Transverse colon (tissue), 4 donors: Measurements from ENCODE around the gene RLN2. TPM values are rescaled to one million over a fixed set of nuclear protein-coding genes. Genes with fewer than 3 reads are reported as not detected.
"Not testable (repeated sequence)": the region's sequence is repeated elsewhere in the genome, so short reads cannot be mapped to it uniquely, and the experiment has no call there.

Experiments used
- DNase-seq: peaks from one replicate; pipeline ENCODE4 v3.0.0-alpha.2; 2019
- H3K27ac ChIP-seq, 4 donors: fragments of 200-600 bp; sonication (generic); 2 replicates each; pipeline ENCODE4 v1.5.1; 2016 to 2018; ENCODE audit warnings: inconsistent platforms in 4 of 4
- H3K27me3 ChIP-seq: fragments of 200-600 bp; sonication (generic); 2 replicates; pipeline ENCODE4 v1.5.1; 2017; ENCODE audit warnings: inconsistent platforms
- H3K36me3 ChIP-seq, 4 donors: fragments of 200-600 bp; sonication (generic); 2 replicates each; pipeline ENCODE4 v1.5.1; 2017 to 2019; ENCODE audit warnings: inconsistent platforms in 4 of 4
- H3K4me1 ChIP-seq, 4 donors: fragments of 200-600 bp; sonication (generic); 2 replicates each; pipeline ENCODE4 v1.5.1; 2017 to 2020; ENCODE audit warnings: inconsistent platforms in 4 of 4
- H3K4me3 ChIP-seq, 4 donors: fragments of 200-600 bp; sonication (generic); 1 replicate in 1 of 4; 2 replicates in 3 of 4; pipeline versions ENCODE4 v1.5.1 to v1.6.1; 2017 to 2019; ENCODE audit warnings: inconsistent platforms in 4 of 4
- H3K9me3 ChIP-seq, 2 donors: fragments of 200-600 bp; sonication (generic); 2 replicates each; pipeline ENCODE4 v1.5.1; 2017 to 2019; ENCODE audit warnings: inconsistent platforms in 2 of 2
- CTCF ChIP-seq, 5 experiments: fragments of 200-600 bp in 3 of 5; fragments of 450-650 bp in 2 of 5; sonication (generic) in 3 of 5; IDR thresholded peaks; 1 replicate in 2 of 5; 2 replicates in 3 of 5; pipeline ENCODE4 v1.5.1; 2016 to 2017; ENCODE audit warnings: antibody characterized with exemption in 5 of 5, inconsistent platforms in 3 of 5, mild to moderate bottlenecking in 2 of 5, moderate library complexity in 1 of 5
- EP300 ChIP-seq: sonication (generic); formaldehyde crosslinking; IDR thresholded peaks from one replicate; pipeline ENCODE4 v1.6.1; 2017; ENCODE audit warnings: antibody characterized with exemption, low read depth
- POLR2A ChIP-seq: fragments of 450-650 bp; IDR thresholded peaks from one replicate; pipeline ENCODE4 v1.6.1; 2016; ENCODE audit warnings: antibody characterized with exemption, mild to moderate bottlenecking, moderate library complexity
- POLR2AphosphoS5 ChIP-seq, 3 donors: sonication (generic); formaldehyde crosslinking; IDR thresholded peaks; one replicate each; pipeline ENCODE4 v1.6.1; 2016; ENCODE audit warnings: antibody characterized with exemption in 3 of 3
- WGBS, 2 donors: methylation state at CpG; one replicate each; pipeline ENCODE4 v1.1.5; 2018; ENCODE audit warnings: low coverage in 1 of 2; 5-methylcytosine and 5-hydroxymethylcytosine counted together
- in situ Hi-C, 4 donors: fragments of 200-750 bp; cut with MboI; loops; one replicate each; pipeline versions ENCODE4 v1.15.0 to v1.15.1; 2017; ENCODE audit warnings: low sequenced_read_pairs in 3 of 4, low pct_ligation_motif_present in 1 of 4, low pct_unique_long_range_greater_than_20kb in 1 of 4
- intact Hi-C: fragments of 100-400 bp; cut with DNase I; formaldehyde crosslinking; loops from one replicate; pipeline ENCODE4 v1.15.1; 2023; ENCODE audit warnings: low total_unique reads
- total RNA-seq, 4 donors: library from RNA; depleted of rRNA; stranded (reverse); fragments of >200 nt; gene quantifications; one replicate each; pipeline ENCODE4 v1.1.0, GENCODE V29; 2016

Gene RLN2
- total RNA-seq, 4 donors from 2014 or later: not detected

- Histone ChIP-seq H3K27ac (no peak overlapping the region), H3K9me3 (no peaks in the 10 kb centered on the region), H3K4me1 (no peaks in the 10 kb centered on the region), H3K4me3 (no peak overlapping the region), H3K36me3 (no peaks in the 10 kb centered on the region), H3K27me3 (no peaks in the 10 kb centered on the region)
- TF ChIP-seq POLR2AphosphoS5 (IDR thresholded peaks at IDR 0.05) (no peak), CTCF (IDR thresholded peaks at IDR 0.05) (no peak), EP300 (no peak), POLR2A (no peak)
- DNase-seq: no peak
- intact Hi-C loops: no loop called here
- in situ Hi-C loops: no loop called here
- 61 to 71% methylated on average over 4 of the region's 4 CpGs for WGBS, 2 donors
These were observed 32.2 kb upstream of the RLN2 start for GRCh38 chr9:5336688-5337087.

GRCh38 chr9:5331276-5331675, 26.8 kb upstream of the RLN2 start:
- 87 to 90% methylated on average over 3 of the region's 3 CpGs for WGBS, 2 donors
- intact Hi-C loops, H3K9me3 ChIP-seq, DNase-seq, H3K4me1 ChIP-seq, in situ Hi-C loops, H3K27ac ChIP-seq, H3K27me3 ChIP-seq, H3K4me3 ChIP-seq, H3K36me3 ChIP-seq: not testable (repeated sequence)

GRCh38 chr9:5326893-5327548, 22.5 kb upstream of the RLN2 start:
- no peak for TF ChIP-seq POLR2AphosphoS5 (IDR thresholded peaks at IDR 0.05)
- TF ChIP-seq EP300: no peak
- no peak for TF ChIP-seq POLR2A
- no peak for TF ChIP-seq CTCF (IDR thresholded peaks at IDR 0.05)
- Histone ChIP-seq H3K27me3 (no peaks in the 10 kb centered on the region), H3K9me3 (no peaks in the 10 kb centered on the region), H3K4me3 (no peak overlapping the region), H3K27ac (no peak overlapping the region), H3K36me3 (no peaks in the 10 kb centered on the region), H3K4me1 (no peaks in the 10 kb centered on the region)
- 80 to 87% methylated on average over 2 to 10 of the region's 10 CpGs for WGBS, 2 donors
- no peak for DNase-seq
- in situ Hi-C loops: no loop called here
- intact Hi-C loops: no loop called here

GRCh38 chr9:5326187-5326586, 21.7 kb upstream of the RLN2 start:
- H3K9me3 ChIP-seq: no peaks in the 10 kb centered on the region
- no peaks in the 10 kb centered on the region for H3K36me3 ChIP-seq
- in situ Hi-C loops: no loop called here
- intact Hi-C loops: no loop called here
- H3K4me1 ChIP-seq: no peaks in the 10 kb centered on the region
- H3K4me3 ChIP-seq: no peak overlapping the region
- H3K27ac ChIP-seq: no peak overlapping the region
- DNase-seq: no peak
- TF ChIP-seq POLR2A: no peak
- TF ChIP-seq EP300: no peak
- no peak for TF ChIP-seq CTCF (IDR thresholded peaks at IDR 0.05)
- TF ChIP-seq POLR2AphosphoS5 (IDR thresholded peaks at IDR 0.05): no peak
- no peaks in the 10 kb centered on the region for H3K27me3 ChIP-seq

GRCh38 chr9:5321601-5322000, 17.1 kb upstream of the RLN2 start:
- H3K9me3 ChIP-seq, H3K4me3 ChIP-seq, DNase-seq, H3K27me3 ChIP-seq, H3K27ac ChIP-seq, H3K4me1 ChIP-seq, intact Hi-C loops, H3K36me3 ChIP-seq: not testable (repeated sequence)
- 83 to 100% methylated on average over 1 of the region's 1 CpG for WGBS, 2 donors
- in situ Hi-C loops: loop anchor here in 1 of 4 donors (25.0 kb wide), 1 partner anchor 266 kb away; no protein-coding TSS in a partner anchor
